Right lobe of liver (tissue), 6 donors: ENCODE results near the gene FAIM2. TPM values are rescaled to one million over a fixed set of nuclear protein-coding genes. Genes with fewer than 3 reads are reported as not detected.
"Not testable (repeated sequence)": the region's sequence is repeated elsewhere in the genome, so short reads cannot be mapped to it uniquely, and the experiment has no call there.

Experiments used
- ATAC-seq, 4 donors: fragments of 200-7000 bp; cut with Tn5 transposase; one replicate each; pipeline ENCODE4 v1.9.1; 2020; ENCODE audit warnings: mild to moderate bottlenecking in 4 of 4, moderate library complexity in 4 of 4
- DNase-seq, 3 donors: peaks; one replicate each; pipeline ENCODE4 v3.0.0-alpha.2; 2020
- H3K27ac ChIP-seq, 3 donors: fragments of 200-600 bp; one replicate each; pipeline ENCODE4 v1.8.0; 2022
- H3K27me3 ChIP-seq, 2 donors: fragments of 200-600 bp; one replicate each; pipeline ENCODE4 v1.8.0; 2022
- H3K36me3 ChIP-seq, 4 donors: fragments of 200-600 bp; sonication (generic) in 1 of 4; one replicate each; pipeline versions ENCODE4 v1.5.1 to v1.8.0; 2017 to 2022; ENCODE audit warnings: control low read depth in 1 of 4
- H3K4me1 ChIP-seq, 4 donors: fragments of 200-600 bp; sonication (generic) in 1 of 4; one replicate each; pipeline versions ENCODE4 v1.5.1 to v1.8.0; 2017 to 2022; ENCODE audit warnings: control low read depth in 1 of 4
- H3K4me3 ChIP-seq, 3 donors: fragments of 200-600 bp; one replicate each; pipeline ENCODE4 v1.8.0; 2022
- H3K9me3 ChIP-seq, 4 donors: fragments of 200-600 bp; sonication (generic) in 1 of 4; one replicate each; pipeline versions ENCODE4 v1.5.1 to v1.8.0; 2017 to 2022; ENCODE audit warnings: control low read depth in 1 of 4
- POLR2A ChIP-seq: fragments of 450-650 bp; IDR thresholded peaks from one replicate; pipeline ENCODE4 v1.6.1; 2017; ENCODE audit warnings: antibody characterized with exemption, mild to moderate bottlenecking
- WGBS: methylation state at CpG from one replicate; pipeline ENCODE4 v1.1.6; 2018; ENCODE audit warnings: low coverage, low lambda C conversion rate; ENCODE audit not compliant: insufficient coverage; ENCODE audit errors: missing lambda C conversion rate; 5-methylcytosine and 5-hydroxymethylcytosine counted together
- intact Hi-C, 2 donors: fragments of 100-400 bp; cut with DNase I; formaldehyde crosslinking; loops; one replicate each; pipeline versions ENCODE4 v1.11.2 to v1.14.1; 2022
- total RNA-seq, 6 experiments: library from RNA; depleted of rRNA in 2 of 6; stranded (reverse); fragments of >200 nt in 2 of 6; fragmentation: NEBNext Ultra II Directional in 3 of 6; extraction: Animal tissue kit (Norgen Biotek cat#: 25700) in 3 of 6; gene quantifications; one replicate each; pipeline versions ENCODE4 v1.1.0 to v1.2.4, GENCODE V29; 2016 to 2023
- TF ChIP-seq, protein P1 (sequence below), 4 donors: fragments of 200-600 bp in 3 of 4; fragments of 450-650 bp in 1 of 4; IDR thresholded peaks; one replicate each; pipeline versions ENCODE4 v1.5.1 to v1.8.0; 2016 to 2022; ENCODE audit warnings: antibody characterized with exemption in 4 of 4, mild to moderate bottlenecking in 2 of 4
- donor health status: DM: no; HTN: yes; CAD: no.
- donor health status: DM: no; HTN: no; CAD: no.
- donor health status: DM: no; HTN: no; CAD: no.
- donor health status: DM: no; HTN: yes; CAD: no.
- donor health status: DM: no; HTN: yes; CAD: no.

FAIM2 gene
- total RNA-seq, 6 experiments from 2014 or later: 0.16 TPM; not detected in 5

DNA sequence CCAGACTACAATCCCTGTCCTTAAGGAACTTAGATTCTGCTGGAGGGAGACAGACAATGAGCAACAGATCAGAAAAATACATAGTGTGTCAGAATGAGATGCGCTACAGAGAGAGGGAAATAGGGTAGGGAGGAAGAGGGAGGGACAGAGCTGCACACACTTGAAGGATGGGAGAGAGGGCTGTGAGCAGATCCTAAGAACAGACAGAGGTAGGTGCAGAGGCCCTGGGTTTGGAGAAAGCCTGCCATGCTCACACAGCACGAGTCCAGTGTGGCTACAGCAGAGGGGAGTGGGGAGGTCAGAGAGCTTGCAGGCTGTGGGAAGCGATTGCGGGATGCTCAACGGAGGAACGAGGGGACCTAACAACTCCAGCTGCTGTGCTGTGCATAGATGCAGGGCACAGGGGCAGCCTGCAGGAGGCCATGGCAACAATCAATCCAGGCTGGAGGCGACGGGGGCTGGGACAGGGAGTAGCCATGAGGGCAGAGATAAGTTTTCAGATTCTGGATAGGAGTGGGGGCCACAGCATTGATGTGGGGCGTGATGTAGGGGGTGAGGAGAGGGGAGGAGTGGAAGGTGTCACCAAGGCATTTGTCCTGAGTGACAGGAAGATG lies 20.7 kb downstream of the FAIM2 start:
- Histone ChIP-seq H3K4me1 (no peaks in the 10 kb centered on the region), H3K4me3 (no peak overlapping the region), H3K27ac (no peak overlapping the region), H3K36me3 (no peaks in the 10 kb centered on the region), H3K27me3 (no peaks in the 10 kb centered on the region), H3K9me3 (no peaks in the 10 kb centered on the region)
- whole genome bisulfite sequencing: 45% methylated on average over 5 of the region's 9 CpGs
- DNase-seq (peak in 1 of 3 donors; percentile 17), ATAC-seq (no peak)
- TF ChIP-seq POLR2A: no peak
- TF ChIP-seq, protein P1, sequence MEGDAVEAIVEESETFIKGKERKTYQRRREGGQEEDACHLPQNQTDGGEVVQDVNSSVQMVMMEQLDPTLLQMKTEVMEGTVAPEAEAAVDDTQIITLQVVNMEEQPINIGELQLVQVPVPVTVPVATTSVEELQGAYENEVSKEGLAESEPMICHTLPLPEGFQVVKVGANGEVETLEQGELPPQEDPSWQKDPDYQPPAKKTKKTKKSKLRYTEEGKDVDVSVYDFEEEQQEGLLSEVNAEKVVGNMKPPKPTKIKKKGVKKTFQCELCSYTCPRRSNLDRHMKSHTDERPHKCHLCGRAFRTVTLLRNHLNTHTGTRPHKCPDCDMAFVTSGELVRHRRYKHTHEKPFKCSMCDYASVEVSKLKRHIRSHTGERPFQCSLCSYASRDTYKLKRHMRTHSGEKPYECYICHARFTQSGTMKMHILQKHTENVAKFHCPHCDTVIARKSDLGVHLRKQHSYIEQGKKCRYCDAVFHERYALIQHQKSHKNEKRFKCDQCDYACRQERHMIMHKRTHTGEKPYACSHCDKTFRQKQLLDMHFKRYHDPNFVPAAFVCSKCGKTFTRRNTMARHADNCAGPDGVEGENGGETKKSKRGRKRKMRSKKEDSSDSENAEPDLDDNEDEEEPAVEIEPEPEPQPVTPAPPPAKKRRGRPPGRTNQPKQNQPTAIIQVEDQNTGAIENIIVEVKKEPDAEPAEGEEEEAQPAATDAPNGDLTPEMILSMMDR (IDR thresholded peaks at IDR 0.05): no peak
- intact Hi-C loops: no loop called here

DNA sequence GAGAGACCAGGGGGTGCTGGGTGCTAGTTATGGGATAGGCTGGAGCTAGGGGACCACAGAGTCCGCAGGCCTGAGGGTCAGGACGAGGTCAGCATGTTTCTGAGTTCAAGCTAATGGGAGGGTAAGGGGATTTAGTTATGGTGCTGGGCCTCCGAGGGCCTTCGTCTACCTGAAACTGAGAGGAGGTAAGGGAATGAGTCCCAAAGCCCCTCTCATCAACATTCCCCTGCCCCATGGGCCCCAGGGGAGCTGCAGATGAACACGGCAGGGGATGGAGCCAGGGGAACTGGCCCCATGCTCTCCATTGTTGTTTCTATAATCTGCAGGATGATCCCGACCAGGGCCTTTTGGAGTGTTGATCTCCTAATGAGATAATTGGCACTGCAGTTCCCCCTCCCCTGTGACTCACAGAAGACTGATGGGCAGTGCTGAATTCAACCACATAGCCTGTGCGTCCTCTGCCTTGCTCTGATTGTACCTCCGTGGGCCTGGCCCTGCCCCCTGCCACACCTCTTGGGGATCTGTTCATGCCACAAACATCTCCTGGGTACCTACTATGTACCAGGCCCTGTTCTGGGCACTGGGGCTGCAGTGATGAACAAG lies 21.4 kb downstream of the FAIM2 start:
- H3K9me3 ChIP-seq: no peaks in the 10 kb centered on the region
- 69% methylated on average over 7 of the region's 8 CpGs for WGBS
- intact Hi-C loops: no loop called here
- H3K27me3 ChIP-seq: no peaks in the 10 kb centered on the region
- no peak overlapping the region for H3K4me3 ChIP-seq
- H3K27ac ChIP-seq: no peak overlapping the region
- no peak for TF ChIP-seq POLR2A
- TF ChIP-seq, protein P1 (IDR thresholded peaks at IDR 0.05): no peak
- no peaks in the 10 kb centered on the region for H3K36me3 ChIP-seq
- no peak for ATAC-seq
- no peaks in the 10 kb centered on the region for H3K4me1 ChIP-seq
- DNase-seq: peak in 1 of 3 donors; percentile 27

- TF ChIP-seq POLR2A: no peak
- TF ChIP-seq, protein P1 (IDR thresholded peaks at IDR 0.05): no peak
- H3K4me1 ChIP-seq: no peaks in the 10 kb centered on the region
- no peaks in the 10 kb centered on the region for H3K9me3 ChIP-seq
- no peak overlapping the region for H3K4me3 ChIP-seq
- DNase-seq (peak in 1 of 3 donors; percentile 33), ATAC-seq (no peak)
- intact Hi-C loops: no loop called here
- no peaks in the 10 kb centered on the region for H3K36me3 ChIP-seq
- 82% methylated on average over 4 of the region's 16 CpGs for WGBS
- no peaks in the 10 kb centered on the region for H3K27me3 ChIP-seq
- no peak overlapping the region for H3K27ac ChIP-seq
Measured at GRCh38 chr12:49881415-49882247, 22.1 kb downstream of the FAIM2 start.

DNA sequence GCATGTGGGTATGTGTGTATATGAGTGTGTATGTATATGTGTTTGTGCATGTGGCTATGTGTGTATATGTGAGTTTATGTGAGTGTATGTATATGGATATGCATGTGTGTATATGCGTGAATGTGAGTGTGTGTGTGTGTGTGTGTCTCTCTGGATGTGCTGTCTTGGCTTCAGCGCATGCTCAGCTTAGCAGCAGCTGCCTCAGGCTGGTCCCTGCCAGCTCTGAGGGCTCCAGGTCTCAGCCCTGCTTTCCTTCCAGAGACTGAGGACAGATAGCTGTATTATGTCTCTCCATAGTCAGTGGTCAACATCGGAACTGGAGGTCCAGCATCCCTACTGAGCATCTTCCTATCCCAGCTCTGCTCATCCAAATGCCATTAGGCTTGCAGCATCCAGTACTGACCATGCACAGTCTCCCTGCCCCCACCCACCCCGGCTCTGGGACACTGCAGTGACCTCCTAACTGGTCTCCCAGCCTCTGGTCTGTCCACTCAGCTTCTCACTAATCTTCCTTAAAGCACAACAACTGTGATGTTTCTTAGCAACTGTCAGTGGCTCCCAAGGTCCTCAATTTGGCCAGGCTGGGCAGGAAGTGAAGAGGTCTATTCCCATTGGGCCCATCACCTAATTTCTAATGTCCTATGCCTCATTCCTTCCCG lies 22.8 kb downstream of the FAIM2 start:
- WGBS: 82% methylated on average over 2 of the region's 5 CpGs
- Histone ChIP-seq H3K27me3 (no peaks in the 10 kb centered on the region), H3K27ac (no peak overlapping the region), H3K4me1 (no peaks in the 10 kb centered on the region), H3K4me3 (no peak overlapping the region), H3K9me3 (no peaks in the 10 kb centered on the region), H3K36me3 (no peaks in the 10 kb centered on the region)
- ATAC-seq: no peak
- TF ChIP-seq, protein P1 (IDR thresholded peaks at IDR 0.05): no peak
- TF ChIP-seq POLR2A: no peak
- intact Hi-C loops: no loop called here
- peak in 1 of 3 donors; percentile 35 for DNase-seq

- DNase-seq, H3K36me3 ChIP-seq, H3K27me3 ChIP-seq, H3K4me3 ChIP-seq, H3K9me3 ChIP-seq, H3K27ac ChIP-seq, H3K4me1 ChIP-seq, ATAC-seq: not testable (repeated sequence)
- WGBS: 27% methylated on average over 2 of the region's 2 CpGs
- intact Hi-C loops: loop anchor here in 1 of 2 donors (10.0 kb wide), 1 partner anchor 186 kb away; no protein-coding TSS in a partner anchor
Measured at GRCh38 chr12:49879065-49879464, 24.6 kb downstream of the FAIM2 start.
